ENCODE results near the gene DNAAF5.

DNAAF5 gene

GRCh38 chr7:706721-707120, 19.8 kb upstream of the DNAAF5 start:
- in situ Hi-C loops (cut with MboI; ENCODE audit: low sequenced_read_pairs), result no loop called here

GRCh38 chr7:707296-708000, 19.1 kb upstream of the DNAAF5 start:
- in situ Hi-C loops (cut with MboI; ENCODE audit: low sequenced_read_pairs), result no loop called here

GRCh38 chr7:710161-710560, 16.3 kb upstream of the DNAAF5 start:
- in situ Hi-C loops (cut with MboI; ENCODE audit: low sequenced_read_pairs), result no loop called here

GRCh38 chr7:711093-711921, 15.2 kb upstream of the DNAAF5 start:
- in situ Hi-C loops (cut with MboI; ENCODE audit: low sequenced_read_pairs), result no loop called here

- in situ Hi-C loops (cut with MboI; ENCODE audit: low sequenced_read_pairs), result no loop called here
These were observed 14.5 kb upstream of the DNAAF5 start for GRCh38 chr7:711922-712380.

- in situ Hi-C loops (cut with MboI; ENCODE audit: low sequenced_read_pairs), result no loop called here
These were observed 13.9 kb upstream of the DNAAF5 start for GRCh38 chr7:712381-713138.

GRCh38 chr7:713139-713457, 13.4 kb upstream of the DNAAF5 start:
- in situ Hi-C loops (cut with MboI; ENCODE audit: low sequenced_read_pairs), result no loop called here

- in situ Hi-C loops (cut with MboI; ENCODE audit: low sequenced_read_pairs), result no loop called here
These were observed 12.8 kb upstream of the DNAAF5 start for GRCh38 chr7:713488-714230.

- in situ Hi-C loops (cut with MboI; ENCODE audit: low sequenced_read_pairs), result no loop called here
These were observed 12.2 kb upstream of the DNAAF5 start for GRCh38 chr7:714251-714671.

- in situ Hi-C loops (cut with MboI; ENCODE audit: low sequenced_read_pairs), result no loop called here
These were observed 10.3 kb upstream of the DNAAF5 start for GRCh38 chr7:716222-716621.

- in situ Hi-C loops (cut with MboI; ENCODE audit: low sequenced_read_pairs), result no loop called here
These were observed 9.9 kb upstream of the DNAAF5 start for GRCh38 chr7:716636-717035.

- in situ Hi-C loops (cut with MboI; ENCODE audit: low sequenced_read_pairs), result no loop called here
These were observed 4.8 kb upstream of the DNAAF5 start for GRCh38 chr7:721619-722248.

GRCh38 chr7:723541-723940, 3.0 kb upstream of the DNAAF5 start:
- in situ Hi-C loops (cut with MboI; ENCODE audit: low sequenced_read_pairs), result no loop called here

GRCh38 chr7:724298-724697, 2.2 kb upstream of the DNAAF5 start:
- in situ Hi-C loops (cut with MboI; ENCODE audit: low sequenced_read_pairs), result no loop called here

GRCh38 chr7:725223-726005, 1.1 kb upstream of the DNAAF5 start:
- in situ Hi-C loops (cut with MboI; ENCODE audit: low sequenced_read_pairs), result no loop called here

- in situ Hi-C loops (cut with MboI; ENCODE audit: low sequenced_read_pairs), result no loop called here
These were observed 280 bp downstream of the DNAAF5 start for GRCh38 chr7:726854-727103.

- in situ Hi-C loops (cut with MboI; ENCODE audit: low sequenced_read_pairs), result no loop called here
These were observed 756 bp downstream of the DNAAF5 start, which contains the start of gene PRKAR1B for GRCh38 chr7:727104-727805. TSS of gene PRKAR1B (minus strand) at chr7:727281. CDS start at chr7:711505, 15,776 bp downstream.

- in situ Hi-C loops (cut with MboI; ENCODE audit: low sequenced_read_pairs), result no loop called here
These were observed 1.4 kb downstream of the DNAAF5 start for GRCh38 chr7:727806-728460.

- in situ Hi-C loops (cut with MboI; ENCODE audit: low sequenced_read_pairs), result no loop called here
These were observed 2.1 kb downstream of the DNAAF5 start for GRCh38 chr7:728602-729001.

Data from HL-60/S4 treated with phorbol 12-myristate 13-acetate at 8.2 ng/mL for 4 days and 3 days (cell line).